GM23248 (cell line): Measurements from ENCODE around the gene PLCL2.

Experiments used
- EZH2 ChIP-seq: fragments of 200-600 bp; sonication (generic); IDR thresholded peaks from 2 replicates; pipeline ENCODE4 v1.6.1; 2018; ENCODE audit warnings: antibody characterized with exemption, mild to moderate bottlenecking; ENCODE audit not compliant: insufficient read depth, poor library complexity, severe bottlenecking
- EZH2phosphoT487 ChIP-seq: fragments of 200-600 bp; sonication (generic); IDR thresholded peaks from 2 replicates; pipeline ENCODE4 v1.6.1; 2018; ENCODE audit warnings: antibody characterized with exemption, moderate library complexity, mild to moderate bottlenecking, low read depth; ENCODE audit not compliant: insufficient read depth

- TF ChIP-seq EZH2 (no peak), EZH2phosphoT487 (no peak)
These were observed 3.6 kb downstream of the PLCL2 start for GRCh38 chr3:16888356-16888755.
